ENCODE data around the gene DYNLT2B.
"Not testable (repeated sequence)": the region's sequence is repeated elsewhere in the genome, so short reads cannot be mapped to it uniquely, and the experiment has no call there.

The DYNLT2B gene

DNA sequence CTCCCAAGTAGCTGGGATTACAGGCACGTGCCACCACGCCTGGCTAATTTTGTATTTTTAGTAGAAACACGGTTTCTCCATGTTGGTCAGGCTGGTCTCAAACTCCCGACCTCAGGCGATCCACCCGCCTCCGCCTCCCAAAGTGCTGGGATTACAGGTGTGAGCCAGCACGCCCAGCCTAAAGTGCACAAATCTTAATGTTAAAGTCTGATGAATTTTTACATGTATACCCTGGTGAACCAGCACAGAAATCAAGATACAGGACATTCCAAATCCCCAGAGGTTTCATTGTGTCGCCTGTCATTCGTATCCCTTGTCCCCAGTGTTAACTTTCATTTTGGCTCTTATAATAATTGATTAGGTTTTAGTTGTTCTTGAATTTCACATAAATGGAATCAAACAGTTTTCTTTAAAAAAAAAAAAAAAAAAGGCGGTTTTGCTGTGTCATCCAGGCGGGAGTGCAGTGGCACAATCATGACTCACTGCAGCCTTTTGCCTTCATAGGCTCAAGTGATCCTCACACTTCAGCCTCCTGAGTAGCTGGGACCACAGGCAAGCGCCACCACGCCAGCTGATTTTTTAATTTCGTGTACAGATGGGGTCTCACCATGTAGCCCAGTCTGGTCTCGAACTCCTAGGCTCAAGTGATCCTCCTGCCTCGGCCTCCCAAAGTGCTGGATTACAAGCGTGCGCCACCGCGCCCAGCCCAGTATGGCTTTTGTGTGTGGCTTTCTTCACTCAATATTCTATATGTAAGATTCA is 21.6 kb upstream of the DYNLT2B start:
- Histone ChIP-seq H3K27me3 (ENCODE audit: low read depth) (no peaks in the 10 kb centered on the region), H3K36me3 (replicated peaks) (no peaks in the 10 kb centered on the region), H3K4me1 (no peaks in the 10 kb centered on the region), H3K9me3 (no peaks in the 10 kb centered on the region), H3K4me3 (no peak overlapping the region)
- DNase-seq (ENCODE audit: low spot score in 2 of 2), result no peak
- in situ Hi-C loops (cut with MboI; ENCODE audit: low sequenced_read_pairs), result no loop called here

GRCh38 chr3:196339044-196339443 is 21.0 kb upstream of the DYNLT2B start:
- DNase-seq (ENCODE audit: low spot score in 2 of 2), result no peak
- no peaks in the 10 kb centered on the region for H3K27me3 ChIP-seq (ENCODE audit: low read depth)
- no peaks in the 10 kb centered on the region for H3K4me1 ChIP-seq
- H3K36me3 ChIP-seq (replicated peaks), result no peaks in the 10 kb centered on the region
- H3K4me3 ChIP-seq, result no peak overlapping the region
- in situ Hi-C loops (cut with MboI; ENCODE audit: low sequenced_read_pairs), result no loop called here
- no peaks in the 10 kb centered on the region for H3K9me3 ChIP-seq

DNA sequence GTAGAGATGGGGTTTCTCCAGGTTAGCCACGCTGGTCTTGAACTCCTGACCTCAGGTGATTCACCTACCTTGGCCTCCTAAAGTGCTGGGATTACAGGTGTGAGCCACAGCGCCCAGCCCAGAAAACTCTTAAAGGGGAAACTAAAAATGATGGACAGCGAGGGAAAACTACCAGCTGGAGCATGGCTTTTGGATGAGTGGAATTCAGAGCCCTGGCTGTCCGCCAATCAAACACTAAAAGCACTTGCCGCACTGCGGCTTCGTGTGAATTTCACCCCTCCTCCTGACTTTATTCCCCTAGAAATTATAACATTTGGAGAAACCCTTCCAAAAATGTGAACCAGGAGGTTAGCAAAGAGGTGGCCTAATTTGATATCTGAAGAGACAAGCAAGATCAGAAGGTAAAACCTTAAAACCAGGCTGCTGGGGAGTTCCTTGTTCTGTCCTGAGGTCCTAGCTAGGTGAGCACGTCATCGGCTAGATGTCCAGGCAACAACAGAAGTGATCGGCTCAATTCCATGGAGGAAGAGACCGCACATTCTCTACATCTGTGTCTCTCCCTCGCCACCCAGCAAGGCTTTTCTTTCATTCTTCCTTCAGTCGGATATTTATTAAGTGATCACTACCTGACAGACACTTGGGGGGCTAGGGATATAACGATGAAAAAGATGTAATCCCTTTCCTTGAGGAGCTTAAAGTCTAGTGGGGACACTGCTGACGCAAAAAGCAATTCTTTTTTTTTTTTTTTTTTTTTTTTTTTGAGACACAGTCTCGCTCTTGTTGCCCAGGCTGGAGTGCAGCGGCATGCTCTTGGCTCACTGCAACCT is 18.5 kb upstream of the DYNLT2B start:
- no peaks in the 10 kb centered on the region for H3K4me1 ChIP-seq

DNA sequence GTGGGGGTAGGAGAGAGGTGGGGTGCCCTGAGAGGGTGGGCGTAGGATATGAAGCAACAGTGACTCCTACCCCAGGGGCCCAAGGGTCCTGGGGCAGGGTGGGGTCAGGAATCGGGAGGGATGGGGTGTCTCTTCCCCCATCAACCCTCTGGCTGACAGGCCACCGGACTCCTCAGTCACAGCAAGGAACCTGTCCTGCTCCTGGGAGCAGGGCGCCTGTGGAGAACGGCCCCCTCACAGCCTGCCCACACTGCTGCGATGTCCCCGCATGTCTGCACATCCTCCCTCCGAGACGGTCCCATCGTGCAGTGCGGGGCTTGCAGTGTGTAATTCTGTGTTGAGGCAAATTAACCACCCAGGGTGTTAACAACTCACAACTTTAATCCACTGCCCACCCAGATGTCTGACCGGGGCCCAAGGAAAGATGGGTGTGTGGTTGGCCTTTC is 17.5 kb upstream of the DYNLT2B start:
- Histone ChIP-seq H3K4me1 (no peaks in the 10 kb centered on the region), H3K4me3 (no peak overlapping the region), H3K27me3 (ENCODE audit: low read depth) (no peaks in the 10 kb centered on the region), H3K36me3 (replicated peaks) (no peaks in the 10 kb centered on the region), H3K9me3 (no peaks in the 10 kb centered on the region)
- DNase-seq (ENCODE audit: low spot score in 2 of 2), result no peak
- in situ Hi-C loops (cut with MboI; ENCODE audit: low sequenced_read_pairs), result no loop called here

More for the DNA sequence above, 18.5 kb upstream of the DYNLT2B start:
- DNase-seq (ENCODE audit: low spot score in 2 of 2), result no peak
- Histone ChIP-seq H3K4me3 (no peak overlapping the region), H3K27me3 (ENCODE audit: low read depth) (no peaks in the 10 kb centered on the region), H3K36me3 (replicated peaks) (no peaks in the 10 kb centered on the region), H3K9me3 (no peaks in the 10 kb centered on the region)
- in situ Hi-C loops (cut with MboI; ENCODE audit: low sequenced_read_pairs), result no loop called here

DNA sequence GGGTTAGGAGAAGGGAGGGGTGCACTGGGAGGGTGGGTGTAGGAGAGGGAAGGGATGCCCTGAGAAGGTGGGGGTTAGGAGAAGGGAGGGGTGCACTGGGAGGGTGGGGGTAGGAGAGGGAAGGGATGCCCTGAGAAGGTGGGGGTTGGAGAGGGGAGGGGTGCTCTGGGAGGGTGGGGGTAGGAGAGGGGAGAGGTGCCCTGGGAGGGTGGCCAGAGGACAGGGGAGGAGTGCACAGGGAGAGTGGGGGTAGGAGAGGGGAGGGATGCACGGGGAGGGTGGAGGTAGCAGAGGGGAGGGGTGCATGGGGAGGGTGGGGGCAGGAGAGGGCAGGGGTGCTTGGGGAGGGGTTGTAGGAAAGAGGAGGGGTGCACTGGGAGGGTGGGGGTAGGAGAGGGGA is 16.9 kb upstream of the DYNLT2B start:
- in situ Hi-C loops (cut with MboI; ENCODE audit: low sequenced_read_pairs), result no loop called here
- Histone ChIP-seq H3K27me3 (ENCODE audit: low read depth) (no peaks in the 10 kb centered on the region), H3K36me3 (replicated peaks) (no peaks in the 10 kb centered on the region), H3K4me3 (no peak overlapping the region), H3K4me1 (no peaks in the 10 kb centered on the region), H3K9me3 (no peaks in the 10 kb centered on the region)
- DNase-seq (ENCODE audit: low spot score in 2 of 2), result no peak

DNA sequence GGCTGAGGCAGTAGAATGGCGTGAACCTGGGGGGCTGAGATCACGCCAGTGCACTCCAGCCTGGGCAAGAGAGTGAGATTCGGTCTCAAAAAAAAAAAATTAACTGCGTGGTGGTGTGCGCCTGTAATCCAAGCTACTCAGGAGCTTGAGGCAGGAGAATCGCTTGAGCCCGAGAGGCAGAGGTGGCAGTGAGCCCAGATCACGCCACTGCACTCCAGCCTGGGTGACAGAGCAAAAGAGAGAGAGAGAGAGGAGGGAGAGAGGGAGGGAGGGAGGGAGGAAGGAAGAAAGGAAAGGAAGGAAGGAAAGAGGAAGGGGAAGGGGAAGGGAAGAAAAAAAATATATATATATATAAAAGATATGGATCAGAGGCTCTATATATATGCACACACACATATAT is 14.1 kb upstream of the DYNLT2B start:
- Histone ChIP-seq H3K4me1 (peaks cover 11% of the 10 kb centered on the region), H3K36me3 (replicated peaks) (no peaks in the 10 kb centered on the region), H3K4me3 (no peak overlapping the region), H3K27me3 (ENCODE audit: low read depth) (no peaks in the 10 kb centered on the region), H3K9me3 (no peaks in the 10 kb centered on the region)
- no peak for DNase-seq (ENCODE audit: low spot score in 2 of 2)
- in situ Hi-C loops (cut with MboI; ENCODE audit: low sequenced_read_pairs), result no loop called here

DNA sequence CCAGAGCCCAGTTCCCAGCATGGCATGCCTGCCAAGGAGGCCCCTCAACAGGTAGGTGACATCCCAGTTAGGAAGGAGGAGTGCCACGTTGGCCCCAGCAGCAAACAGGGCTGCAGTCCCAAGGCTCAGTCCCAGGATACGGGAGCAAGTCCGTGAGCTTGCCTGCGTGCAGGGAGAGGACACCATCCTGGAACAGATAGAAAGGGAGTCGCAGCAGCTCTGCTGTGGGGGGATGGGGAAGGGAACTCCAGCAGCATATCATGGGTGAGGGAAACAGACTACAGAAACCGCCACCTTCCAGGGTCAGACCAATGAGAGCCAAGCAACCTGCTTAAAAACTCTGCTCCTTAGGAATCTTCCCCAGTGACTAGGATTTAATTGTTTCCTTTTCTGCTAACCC is 9.4 kb upstream of the DYNLT2B start:
- H3K4me3 ChIP-seq, result no peak overlapping the region
- in situ Hi-C loops (cut with MboI; ENCODE audit: low sequenced_read_pairs), result no loop called here
- peaks cover 11% of the 10 kb centered on the region for H3K4me1 ChIP-seq
- DNase-seq (ENCODE audit: low spot score in 2 of 2), result no peak
- H3K27me3 ChIP-seq (ENCODE audit: low read depth), result no peaks in the 10 kb centered on the region
- H3K9me3 ChIP-seq, result no peaks in the 10 kb centered on the region
- no peaks in the 10 kb centered on the region for H3K36me3 ChIP-seq (replicated peaks)

DNA sequence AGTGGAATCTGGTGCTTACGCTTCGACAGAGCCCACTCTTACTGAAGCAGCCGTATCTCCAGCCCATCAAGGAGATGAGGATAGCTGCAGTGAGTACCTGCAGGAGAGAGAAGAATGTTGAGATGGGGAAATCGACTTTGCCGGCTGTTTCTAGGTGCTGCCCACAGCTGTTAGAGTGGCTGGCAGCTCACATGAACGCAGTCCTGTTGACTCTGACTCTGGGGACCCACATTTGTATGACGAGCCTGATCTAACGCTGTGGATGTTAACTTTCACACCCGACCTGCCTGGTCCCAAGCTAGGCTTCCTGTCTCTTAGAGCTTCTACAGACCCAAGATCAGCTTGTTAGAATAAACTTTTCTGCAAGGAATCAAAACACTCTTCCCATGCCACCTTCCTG is 8.9 kb upstream of the DYNLT2B start:
- no peaks in the 10 kb centered on the region for H3K36me3 ChIP-seq (replicated peaks)
- H3K4me1 ChIP-seq, result peaks cover 11% of the 10 kb centered on the region
- no peak for DNase-seq (ENCODE audit: low spot score in 2 of 2)
- H3K27me3 ChIP-seq (ENCODE audit: low read depth), result no peaks in the 10 kb centered on the region
- H3K9me3 ChIP-seq, result no peaks in the 10 kb centered on the region
- in situ Hi-C loops (cut with MboI; ENCODE audit: low sequenced_read_pairs), result no loop called here
- no peak overlapping the region for H3K4me3 ChIP-seq

DNA sequence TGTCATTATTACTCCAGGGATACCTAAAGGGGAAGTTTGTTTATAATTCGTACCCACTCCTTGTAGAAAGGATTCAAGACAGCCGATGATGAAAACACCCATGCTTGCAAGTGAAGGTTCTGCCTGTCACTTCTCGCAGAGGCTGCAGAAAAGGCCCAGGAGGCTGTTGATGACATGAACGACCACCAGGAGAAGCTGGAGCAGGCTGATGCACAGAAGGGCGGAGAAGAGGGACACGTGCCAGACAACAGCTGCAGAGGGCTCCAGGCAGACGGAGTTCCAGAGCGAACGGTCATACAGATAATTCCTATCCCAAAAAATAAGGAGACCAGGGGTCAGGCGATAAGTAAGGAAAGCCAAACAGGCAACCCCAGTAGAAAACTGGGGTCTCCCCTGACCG is 5.7 kb upstream of the DYNLT2B start:
- H3K36me3 ChIP-seq (replicated peaks), result no peaks in the 10 kb centered on the region
- no peaks in the 10 kb centered on the region for H3K9me3 ChIP-seq
- peak in 1 of 2 experiments; percentile 40 for DNase-seq (ENCODE audit: low spot score in 2 of 2)
- peaks cover 10% of the 10 kb centered on the region for H3K4me1 ChIP-seq
- in situ Hi-C loops (cut with MboI; ENCODE audit: low sequenced_read_pairs), result no loop called here
- H3K4me3 ChIP-seq, result no peak overlapping the region
- H3K27me3 ChIP-seq (ENCODE audit: low read depth), result no peaks in the 10 kb centered on the region

DNA sequence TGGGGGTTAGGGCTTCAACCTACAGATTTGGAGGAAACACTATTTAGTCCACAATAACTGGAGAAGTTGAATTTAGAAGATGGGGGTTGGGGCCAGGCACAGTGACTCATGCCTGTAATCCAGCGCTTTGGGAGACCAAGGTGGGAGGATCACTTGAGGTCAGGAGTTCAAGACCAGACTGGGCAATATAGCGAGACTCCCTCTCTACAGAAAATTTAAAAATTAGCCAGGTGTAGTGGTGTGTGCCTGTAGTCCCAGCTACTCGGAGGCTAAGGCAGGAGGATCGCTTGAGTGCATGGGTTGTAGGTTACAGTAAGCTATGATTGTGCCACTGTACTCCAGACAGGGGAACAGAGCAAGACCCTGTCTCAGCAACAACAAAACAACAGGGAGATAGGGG is 5.0 kb upstream of the DYNLT2B start:
- in situ Hi-C loops (cut with MboI; ENCODE audit: low sequenced_read_pairs), result no loop called here
- no peak for DNase-seq (ENCODE audit: low spot score in 2 of 2)
- Histone ChIP-seq H3K4me1 (peaks cover 6% of the 10 kb centered on the region), H3K4me3 (no peak overlapping the region), H3K27me3 (ENCODE audit: low read depth) (no peaks in the 10 kb centered on the region), H3K36me3 (replicated peaks) (no peaks in the 10 kb centered on the region), H3K9me3 (no peaks in the 10 kb centered on the region)

DNA sequence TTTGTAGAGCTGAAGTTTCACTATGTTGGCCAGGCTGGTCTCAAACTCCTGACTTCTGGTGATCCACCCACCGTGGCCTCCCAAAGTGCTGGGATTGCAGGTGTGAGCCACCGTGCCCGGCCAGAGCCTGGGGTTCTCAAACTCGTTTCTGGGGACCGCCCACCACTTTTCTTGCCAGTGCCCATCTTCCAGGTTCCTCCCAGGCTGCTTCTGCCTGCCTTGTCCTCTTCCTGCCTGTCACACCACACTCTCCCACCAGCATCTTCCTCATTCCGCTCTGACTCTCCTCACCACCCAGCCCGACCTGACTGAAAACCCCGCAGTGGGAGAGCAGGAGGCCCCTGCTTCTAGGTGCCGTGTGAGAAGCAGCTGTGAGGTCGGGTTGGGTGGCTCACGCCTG is 3.1 kb upstream of the DYNLT2B start:
- H3K36me3 ChIP-seq (replicated peaks), result no peaks in the 10 kb centered on the region
- in situ Hi-C loops (cut with MboI; ENCODE audit: low sequenced_read_pairs), result no loop called here
- no peak overlapping the region for H3K4me3 ChIP-seq
- no peak for DNase-seq (ENCODE audit: low spot score in 2 of 2)
- H3K27me3 ChIP-seq (ENCODE audit: low read depth), result no peaks in the 10 kb centered on the region
- H3K4me1 ChIP-seq, result no peaks in the 10 kb centered on the region; the same call in 1 of the 2 replicates
- no peaks in the 10 kb centered on the region for H3K9me3 ChIP-seq

- no peaks in the 10 kb centered on the region; the same call in 1 of the 2 replicates for H3K4me1 ChIP-seq
- in situ Hi-C loops (cut with MboI; ENCODE audit: low sequenced_read_pairs), result no loop called here
- H3K4me3 ChIP-seq, result no peak overlapping the region
- H3K27me3 ChIP-seq (ENCODE audit: low read depth), result no peaks in the 10 kb centered on the region
- DNase-seq (ENCODE audit: low spot score in 2 of 2), result no peak
- no peaks in the 10 kb centered on the region; the same call in 1 of the 2 replicates for H3K36me3 ChIP-seq (replicated peaks)
- no peaks in the 10 kb centered on the region for H3K9me3 ChIP-seq
These were observed 2.1 kb upstream of the DYNLT2B start for GRCh38 chr3:196320137-196320536.

DNA sequence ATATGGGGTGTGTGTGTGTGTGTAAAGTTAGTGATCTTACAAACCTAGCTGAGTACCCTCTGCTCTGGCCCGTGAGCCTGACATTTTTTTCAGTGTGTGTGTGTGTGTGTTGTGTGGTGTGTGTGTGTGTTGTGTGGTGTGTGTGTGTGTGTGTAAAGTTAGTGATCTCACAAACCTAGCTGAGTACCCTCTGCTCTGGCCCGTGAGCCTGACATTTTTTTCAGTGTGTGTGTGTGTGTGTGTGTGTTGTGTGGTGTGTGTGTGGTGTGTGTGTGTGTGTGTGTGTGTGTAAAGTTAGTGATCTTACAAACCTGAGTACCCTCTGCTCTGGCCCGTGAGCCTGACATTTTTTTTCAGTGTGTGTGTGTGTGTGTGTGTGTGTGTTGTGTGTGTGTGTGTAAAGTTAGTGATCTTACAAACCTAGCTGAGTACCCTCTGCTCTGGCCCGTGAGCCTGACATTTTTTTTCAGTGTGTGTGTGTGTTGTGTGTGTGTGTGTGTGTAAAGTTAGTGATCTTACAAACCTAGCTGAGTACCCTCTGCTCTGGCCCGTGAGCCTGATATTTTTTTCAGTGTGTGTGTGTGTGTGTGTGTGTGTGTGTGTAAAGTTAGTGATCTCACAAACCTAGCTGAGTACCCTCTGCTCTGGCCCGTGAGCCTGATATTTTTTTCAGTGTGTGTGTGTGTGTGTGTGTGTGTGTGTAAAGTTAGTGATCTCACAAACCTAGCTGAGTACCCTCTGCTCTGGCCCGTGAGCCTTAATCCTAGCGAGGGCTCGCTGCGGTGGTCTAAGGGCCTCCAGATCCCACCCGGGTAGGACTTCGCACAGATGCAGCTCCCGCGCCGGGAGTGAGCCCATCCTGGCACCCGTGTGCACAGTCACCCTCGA is 997 bp downstream of the DYNLT2B start:
- H3K36me3 ChIP-seq (replicated peaks); H3K4me1 ChIP-seq; H3K9me3 ChIP-seq; H3K27me3 ChIP-seq (ENCODE audit: low read depth); in situ Hi-C loops (cut with MboI; ENCODE audit: low sequenced_read_pairs); DNase-seq (ENCODE audit: low spot score in 2 of 2): not testable (repeated sequence)
- peak overlapping the region; percentile 94 for H3K4me3 ChIP-seq
